ENCODE measurements around the gene MTFR1L. TPM values are rescaled to one million over a fixed set of nuclear protein-coding genes. Genes with fewer than 3 reads are reported as not detected.
A peak's percentile ranks its signal among the peaks of the same experiment; 100 is the strongest.

Gene MTFR1L
- polyA plus RNA-seq, 3 donors = 67.3 to 73.5 (median 69.9) TPM

- H2AFZ ChIP-seq (ENCODE audit: insufficient read depth, low read depth, low read length, poor library complexity, severe bottlenecking) = no peak overlapping the region
- H3K36me3 ChIP-seq (replicated peaks in 1 of 2; ENCODE audit: control insufficient read depth in 1 of 2, insufficient read depth in 2 of 2, low read length in 2 of 2) = peaks cover 27 to 60% of the 10 kb centered on the region in 2 donors
- Mint-ChIP-seq H3K4me1 (peaks cover 27% of the 10 kb centered on the region), H3K27ac (no peak overlapping the region), H3K4me3 (no peak overlapping the region), H3K9me3 (no peaks in the 10 kb centered on the region), H3K36me3 (peaks cover 39 to 65% of the 10 kb centered on the region in 2 donors), H3K27me3 (ENCODE audit: low read depth in 3 of 3) (peaks cover 0 to 8% (median 2%) of the 10 kb centered on the region in 3 donors)
- DNase-seq = no peak
- no peak overlapping the region for H3K4me2 ChIP-seq (replicated peaks; ENCODE audit: extremely low read depth, low read length, poor library complexity, severe bottlenecking)
- no peak for TF ChIP-seq CTCF (IDR thresholded peaks at IDR 0.05)
- 95% methylated on average over 24 of the region's 24 CpGs for WGBS (ENCODE audit: insufficient coverage)
- H3K9me3 ChIP-seq (replicated peaks in 1 of 2; ENCODE audit: control insufficient read depth in 1 of 2, insufficient read depth in 1 of 2, low read length in 2 of 2) = no peaks in the 10 kb centered on the region
- no peak overlapping the region for H3K9ac ChIP-seq (ENCODE audit: insufficient read depth, low read length, poor library complexity, severe bottlenecking)
- H3K27ac ChIP-seq (ENCODE audit: low read depth in 1 of 2, low read length in 2 of 2) = no peak overlapping the region
- intact Hi-C loops (cut with micrococcal nuclease) = no loop called here
- peaks cover 11 to 27% of the 10 kb centered on the region in 2 donors for H3K4me1 ChIP-seq (ENCODE audit: control insufficient read depth in 1 of 2, insufficient read depth in 2 of 2, low read length in 2 of 2)
- H4K20me1 ChIP-seq (ENCODE audit: insufficient read depth, low read length) = peaks cover 13% of the 10 kb centered on the region
- H3K4me3 ChIP-seq (replicated peaks in 1 of 3; ENCODE audit: low read depth in 2 of 3, low read length in 3 of 3) = no peak overlapping the region
- H3K79me2 ChIP-seq (ENCODE audit: insufficient read depth, low read length) = no peaks in the 10 kb centered on the region
- no peaks in the 10 kb centered on the region for H3K27me3 ChIP-seq (ENCODE audit: control insufficient read depth in 2 of 2, insufficient read depth in 2 of 2, low read length in 2 of 2)
These were observed 5.9 kb upstream of the MTFR1L start for GRCh38 chr1:25813734-25814471.

GRCh38 chr1:25814549-25815087, 5.1 kb upstream of the MTFR1L start:
- no peak overlapping the region for H3K4me3 Mint-ChIP-seq
- Histone ChIP-seq H3K36me3 (replicated peaks in 1 of 2; ENCODE audit: control insufficient read depth in 1 of 2, insufficient read depth in 2 of 2, low read length in 2 of 2) (peaks cover 23 to 52% of the 10 kb centered on the region in 2 donors), H3K4me1 (ENCODE audit: control insufficient read depth in 1 of 2, insufficient read depth in 2 of 2, low read length in 2 of 2) (peaks cover 11 to 27% of the 10 kb centered on the region in 2 donors), H3K4me2 (replicated peaks; ENCODE audit: extremely low read depth, low read length, poor library complexity, severe bottlenecking) (no peak overlapping the region), H3K4me3 (replicated peaks in 1 of 3; ENCODE audit: low read depth in 2 of 3, low read length in 3 of 3) (no peak overlapping the region), H3K79me2 (ENCODE audit: insufficient read depth, low read length) (no peaks in the 10 kb centered on the region), H4K20me1 (ENCODE audit: insufficient read depth, low read length) (peaks cover 13% of the 10 kb centered on the region), H3K27ac (ENCODE audit: low read depth in 1 of 2, low read length in 2 of 2) (no peak overlapping the region), H3K9ac (ENCODE audit: insufficient read depth, low read length, poor library complexity, severe bottlenecking) (no peak overlapping the region), H2AFZ (ENCODE audit: insufficient read depth, low read depth, low read length, poor library complexity, severe bottlenecking) (no peak overlapping the region), H3K27me3 (ENCODE audit: control insufficient read depth in 2 of 2, insufficient read depth in 2 of 2, low read length in 2 of 2) (no peaks in the 10 kb centered on the region), H3K9me3 (replicated peaks in 1 of 2; ENCODE audit: control insufficient read depth in 1 of 2, insufficient read depth in 1 of 2, low read length in 2 of 2) (no peaks in the 10 kb centered on the region)
- 94% methylated on average over 6 of the region's 7 CpGs for WGBS (ENCODE audit: insufficient coverage)
- H3K9me3 Mint-ChIP-seq = no peaks in the 10 kb centered on the region
- intact Hi-C loops (cut with micrococcal nuclease) = no loop called here
- H3K27me3 Mint-ChIP-seq (ENCODE audit: low read depth in 3 of 3) = peaks cover 0 to 5% (median 2%) of the 10 kb centered on the region in 3 donors
- peaks cover 26% of the 10 kb centered on the region for H3K4me1 Mint-ChIP-seq
- H3K27ac Mint-ChIP-seq = peak overlapping the region in 1 of 7 donors; percentile 15
- H3K36me3 Mint-ChIP-seq = peaks cover 35 to 58% of the 10 kb centered on the region in 2 donors
- no peak for DNase-seq
- TF ChIP-seq CTCF (IDR thresholded peaks at IDR 0.05) = no peak
